Keratinocyte (primary cell): Measurements from ENCODE around the gene RNF169. TPM values are rescaled to one million over a fixed set of nuclear protein-coding genes. Genes with fewer than 3 reads are reported as not detected.
"Not testable (repeated sequence)": the region's sequence is repeated elsewhere in the genome, so short reads cannot be mapped to it uniquely, and the experiment has no call there.

Experiments
- DNase-seq: peaks from one replicate; pipeline ENCODE4 v3.0.0-alpha.2; 2011; ENCODE audit warnings: low read depth, missing footprints, low spot score
- FAIRE-seq: peaks from 2 replicates; lab custom pipeline; 2011; peaks lifted over from hg19 to GRCh38; lab: Jason Lieb, UNC
- H2AFZ ChIP-seq: 2 replicates; pipeline ENCODE4 v1.6.0; 2012; ENCODE audit warnings: low read length, control low read depth, inconsistent platforms; ENCODE audit not compliant: control insufficient read depth
- H3K27ac ChIP-seq: 2 replicates; pipeline ENCODE4 v1.5.1; 2011; ENCODE audit warnings: low read length; ENCODE audit not compliant: control insufficient read depth, insufficient read depth
- H3K27me3 ChIP-seq: 3 replicates; pipeline ENCODE4 v1.6.0; 2011; ENCODE audit warnings: low read length; ENCODE audit not compliant: control insufficient read depth, insufficient read depth; ENCODE audit errors: extremely low read depth
- H3K36me3 ChIP-seq, 2 experiments: 2 replicates in 1 of 2; 3 replicates in 1 of 2; pipeline ENCODE4 v1.5.1; 2011; ENCODE audit warnings: low read length in 2 of 2, mild to moderate bottlenecking in 1 of 2; ENCODE audit not compliant: control insufficient read depth in 2 of 2, insufficient read depth in 2 of 2; ENCODE audit errors: extremely low read depth in 1 of 2
- H3K4me1 ChIP-seq: 3 replicates; pipeline ENCODE4 v1.5.1; 2011; ENCODE audit warnings: low read length; ENCODE audit not compliant: control insufficient read depth, insufficient read depth; ENCODE audit errors: extremely low read depth
- H3K4me2 ChIP-seq: 3 replicates; pipeline ENCODE4 v1.6.0; 2011; ENCODE audit warnings: low read depth, low read length; ENCODE audit not compliant: control insufficient read depth, insufficient read depth; ENCODE audit errors: extremely low read depth
- H3K4me3 ChIP-seq, 3 experiments: fragments of 200-600 bp in 1 of 3; sonication (generic) in 1 of 3; 2 replicates in 2 of 3; 3 replicates in 1 of 3; pipeline ENCODE4 v1.5.1; 2011 to 2016; ENCODE audit warnings: low read length in 3 of 3, mild to moderate bottlenecking in 3 of 3, control low read depth in 2 of 3, inconsistent platforms in 1 of 3, low read depth in 1 of 3, mixed read lengths in 1 of 3, mixed run types in 1 of 3, moderate library complexity in 1 of 3; ENCODE audit not compliant: control insufficient read depth in 2 of 3, insufficient read depth in 2 of 3; ENCODE audit errors: extremely low read depth in 1 of 3
- H3K79me2 ChIP-seq: 2 replicates; pipeline ENCODE4 v1.6.0; 2012; ENCODE audit warnings: low read length; ENCODE audit not compliant: control insufficient read depth, insufficient read depth
- H3K9ac ChIP-seq: 3 replicates; pipeline ENCODE4 v1.6.0; 2011; ENCODE audit warnings: low read length; ENCODE audit not compliant: control insufficient read depth, insufficient read depth; ENCODE audit errors: extremely low read depth
- H3K9me1 ChIP-seq: 3 replicates; pipeline ENCODE4 v1.6.0; 2011; ENCODE audit warnings: low read length; ENCODE audit not compliant: control insufficient read depth, insufficient read depth; ENCODE audit errors: extremely low read depth
- H3K9me3 ChIP-seq: 2 replicates; pipeline ENCODE4 v1.5.1; 2012; ENCODE audit warnings: low read depth, low read length; ENCODE audit not compliant: control insufficient read depth
- H4K20me1 ChIP-seq: 3 replicates; pipeline ENCODE4 v1.6.0; 2011; ENCODE audit warnings: low read length; ENCODE audit not compliant: control insufficient read depth, insufficient read depth; ENCODE audit errors: extremely low read depth
- CTCF ChIP-seq, 3 experiments: IDR thresholded peaks in 1 of 3; conservative IDR thresholded peaks in 1 of 3; optimal IDR thresholded peaks in 1 of 3; 2 replicates in 2 of 3; 3 replicates in 1 of 3; pipeline versions ENCODE3 to v1.5.1; 2011; ENCODE audit warnings: low read length in 3 of 3, mild to moderate bottlenecking in 3 of 3, moderate library complexity in 2 of 3, control low read depth in 1 of 3, inconsistent platforms in 1 of 3; ENCODE audit not compliant: insufficient read depth in 2 of 3; ENCODE audit errors: extremely low read depth in 1 of 3
- EZH2 ChIP-seq: IDR thresholded peaks from one replicate; pipeline ENCODE4 v1.6.1; 2012; ENCODE audit warnings: inconsistent platforms, mild to moderate bottlenecking, low read length, moderate library complexity
- dilution Hi-C: fragments of 300-500 bp; cut with MboI; formaldehyde crosslinking; loops from one replicate; pipeline ENCODE4 v1.7.0; 2020; ENCODE audit warnings: low sequenced_read_pairs; ENCODE audit not compliant: extremely low pct_ligation_motif_present
- polyA plus RNA-seq, 5 experiments: library from polyadenylated mRNA; depleted of rRNA in 3 of 5; stranded (reverse) in 3 of 5; stranded (forward) in 1 of 5; unstranded in 1 of 5; fragments of >200 nt; gene quantifications; 1 replicate in 1 of 5; 2 replicates in 3 of 5; 3 replicates in 1 of 5; pipeline versions ENCODE4 v1.2.1 to v1.2.3, GENCODE V29; 2011 to 2012; ENCODE audit warnings: missing spikeins in 2 of 5, low read depth in 1 of 5, low replicate concordance in 1 of 5

RNF169 gene
- polyA plus RNA-seq, 1 donor (not counting 4 experiments of a cell fraction or from before 2014, with no cell fraction given): 8.9 TPM

- no peak for TF ChIP-seq EZH2
- no peak for TF ChIP-seq CTCF (optimal IDR thresholded peaks at IDR 0.05 in 1 of 3, IDR thresholded peaks at IDR 0.05 in 1 of 3, conservative IDR thresholded peaks at IDR 0.05 in 1 of 3; ENCODE audit: extremely low read depth in 1 of 3, insufficient read depth in 2 of 3, low read length in 3 of 3)
- no peak for FAIRE-seq
- no peaks in the 10 kb centered on the region for H3K9me3 ChIP-seq
- no peak overlapping the region for H3K27ac ChIP-seq
- peaks cover 13% of the 10 kb centered on the region for H3K4me1 ChIP-seq
- no peak for DNase-seq
- H3K79me2 ChIP-seq: peaks cover 67% of the 10 kb centered on the region
- H3K9ac ChIP-seq: no peak overlapping the region
- no peaks in the 10 kb centered on the region for H3K27me3 ChIP-seq
- H3K9me1 ChIP-seq: no peaks in the 10 kb centered on the region
- peaks cover 0 to 2% of the 10 kb centered on the region in 2 experiments for H3K36me3 ChIP-seq
- no peak overlapping the region for H2AFZ ChIP-seq
- H3K4me2 ChIP-seq: no peak overlapping the region
- no peaks in the 10 kb centered on the region for H4K20me1 ChIP-seq
- dilution Hi-C loops: no loop called here
- no peak overlapping the region for H3K4me3 ChIP-seq
Observed at GRCh38 chr11:74766905-74767304, 18.3 kb downstream of the RNF169 start.

GRCh38 chr11:74768172-74768651, 19.6 kb downstream of the RNF169 start:
- H3K4me2 ChIP-seq, H4K20me1 ChIP-seq, H3K27ac ChIP-seq, H3K27me3 ChIP-seq, H3K9ac ChIP-seq, H2AFZ ChIP-seq, dilution Hi-C loops, H3K36me3 ChIP-seq, FAIRE-seq, H3K4me3 ChIP-seq, H3K9me3 ChIP-seq, DNase-seq, H3K9me1 ChIP-seq: not testable (repeated sequence)
- peaks cover 13% of the 10 kb centered on the region for H3K4me1 ChIP-seq
- H3K79me2 ChIP-seq: peaks cover 72% of the 10 kb centered on the region
